Activated T-cell treated with anti-CD3 and anti-CD28 coated beads for 1 hour (primary cell): ENCODE results near the gene SGCD.

ENCODE experiments used
- DNase-seq: peaks from one replicate; pipeline ENCODE4 v3.0.0-alpha.2; 2020; ENCODE audit warnings: low read depth

The SGCD gene

DNA sequence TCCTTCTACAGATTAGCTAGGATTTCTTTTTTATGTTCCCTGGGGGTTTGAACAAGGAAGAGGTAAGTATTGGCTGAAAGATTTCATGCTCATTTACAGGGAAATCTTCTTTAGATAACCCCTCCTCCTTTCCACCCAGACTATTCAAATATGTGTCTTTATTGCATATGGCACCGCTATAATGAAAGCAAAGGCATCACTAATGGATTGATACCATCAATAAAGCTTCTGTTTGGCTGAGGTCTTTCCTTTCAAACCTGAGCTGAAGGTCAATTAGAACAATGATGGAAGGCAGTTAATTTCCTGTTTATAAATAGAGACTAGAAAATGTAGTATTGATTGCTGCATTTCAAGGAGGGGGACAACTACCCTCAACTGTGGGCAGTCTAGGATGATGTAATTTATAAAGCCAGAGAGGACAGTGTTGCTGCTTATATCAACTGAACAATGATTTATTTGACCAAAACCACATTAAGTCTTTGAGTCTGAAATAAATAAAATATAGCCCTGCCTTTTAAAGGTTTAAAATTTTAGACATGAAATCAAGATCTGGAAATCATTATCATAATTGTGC is 132.9 kb downstream of the SGCD start:
- no peak for DNase-seq

GRCh38 chr5:156460471-156460870 is 133.5 kb downstream of the SGCD start:
- DNase-seq, result no peak

DNA sequence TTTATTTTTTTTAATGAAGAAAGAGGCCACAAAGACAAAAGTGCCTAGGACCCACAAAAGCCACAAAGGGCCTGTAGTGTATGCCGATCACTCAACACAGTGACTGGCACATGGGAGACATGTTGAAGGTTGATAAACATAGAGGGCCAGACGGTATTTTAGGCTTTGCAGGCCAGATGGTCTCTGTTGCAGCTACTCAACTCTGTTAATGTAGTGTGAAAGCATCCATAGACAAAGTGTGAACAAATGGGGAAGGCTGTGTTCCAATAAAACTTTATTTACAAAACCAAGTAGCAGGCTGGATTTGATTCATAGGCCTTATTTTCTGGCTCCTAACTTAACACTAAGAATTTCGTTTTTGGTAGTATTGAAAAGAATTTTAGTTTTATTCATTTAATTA is 139.9 kb downstream of the SGCD start:
- no peak for DNase-seq

- no peak for DNase-seq
Measured at GRCh38 chr5:156469636-156470035, 142.7 kb downstream of the SGCD start.

GRCh38 chr5:156471893-156472292 is 144.9 kb downstream of the SGCD start:
- DNase-seq, result no peak

GRCh38 chr5:156473269-156473908 is 146.4 kb downstream of the SGCD start:
- DNase-seq, result no peak

GRCh38 chr5:156474251-156474650 is 147.3 kb downstream of the SGCD start:
- DNase-seq, result no peak

- DNase-seq, result no peak
Measured at GRCh38 chr5:156475182-156476157, 148.5 kb downstream of the SGCD start.

DNA sequence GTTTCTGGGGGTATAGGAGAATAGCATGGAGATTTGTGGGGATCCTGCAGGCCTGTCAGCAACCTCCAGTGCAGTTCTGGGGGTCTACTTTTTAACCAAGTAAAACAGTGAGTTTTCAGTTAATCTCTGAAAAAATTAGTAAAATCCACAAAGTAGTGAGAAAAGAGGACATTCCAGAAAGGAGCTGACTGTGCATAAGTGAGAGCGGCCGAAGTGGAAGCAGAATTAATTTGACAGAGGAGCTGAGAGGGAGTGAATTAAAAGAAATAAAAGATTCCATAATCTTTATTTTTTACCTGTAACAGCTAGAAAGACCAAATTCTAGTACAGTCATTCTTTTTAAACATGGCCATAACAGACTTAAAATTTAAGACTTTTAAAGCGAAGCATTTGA is 149.2 kb downstream of the SGCD start:
- DNase-seq, result no peak

DNA sequence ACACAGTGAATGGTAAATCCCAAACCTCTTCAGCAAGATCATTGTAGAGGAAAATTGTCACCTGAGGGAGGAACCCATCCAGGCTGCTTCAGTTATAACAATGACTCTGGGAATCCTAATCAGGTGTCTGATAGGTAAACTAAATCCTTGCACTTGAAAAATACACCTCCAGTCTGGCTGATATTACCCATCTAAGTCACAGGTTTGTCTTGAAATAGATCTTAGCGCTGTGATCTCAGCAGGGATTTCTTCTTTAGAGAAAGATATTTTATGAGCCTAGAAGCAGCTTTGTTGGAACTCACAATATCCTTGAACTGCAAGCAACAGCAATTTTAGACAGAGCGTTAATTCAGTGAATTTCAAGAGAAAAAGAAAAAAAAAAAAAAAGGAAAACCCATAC is 149.7 kb downstream of the SGCD start:
- DNase-seq, result no peak

DNA sequence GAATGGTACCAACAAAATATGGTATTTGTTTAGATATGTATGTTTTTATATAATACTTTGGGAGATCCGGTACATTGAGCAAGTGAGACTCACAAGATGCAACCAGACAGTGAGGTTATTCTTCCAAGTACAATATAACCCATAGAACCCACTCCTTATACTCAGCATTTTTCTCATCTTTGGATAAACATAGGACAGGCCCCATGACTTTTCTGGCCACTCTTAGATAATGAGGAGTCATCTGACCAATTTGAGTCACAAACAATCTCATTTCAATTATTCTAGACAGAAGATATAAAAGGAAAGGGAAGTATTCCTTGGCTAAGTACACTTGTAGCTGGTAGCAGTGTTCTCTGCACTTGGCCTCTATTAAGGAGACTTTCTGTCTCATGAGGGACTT is 150.2 kb downstream of the SGCD start:
- no peak for DNase-seq

DNA sequence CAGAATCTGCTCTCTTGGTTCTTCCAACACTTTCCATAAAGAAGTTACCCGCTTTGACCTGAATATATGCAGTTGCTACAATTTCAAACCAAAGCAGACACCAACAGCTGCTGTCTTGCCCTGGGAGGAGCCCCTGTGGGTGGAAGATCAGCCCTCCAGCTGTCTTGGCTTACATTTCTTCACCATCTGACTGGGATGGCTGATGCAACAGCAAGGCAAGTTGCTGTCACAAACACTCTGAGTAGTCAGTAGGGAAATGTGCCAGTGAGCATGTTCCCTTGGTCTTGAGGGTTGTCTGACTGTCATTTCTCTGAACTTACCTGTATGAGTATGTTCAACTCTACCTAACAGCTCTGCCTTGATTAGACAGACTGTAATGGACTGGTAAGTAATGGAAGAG is 152.9 kb downstream of the SGCD start:
- DNase-seq, result no peak

GRCh38 chr5:156481741-156482140 is 154.8 kb downstream of the SGCD start:
- DNase-seq, result no peak

DNA sequence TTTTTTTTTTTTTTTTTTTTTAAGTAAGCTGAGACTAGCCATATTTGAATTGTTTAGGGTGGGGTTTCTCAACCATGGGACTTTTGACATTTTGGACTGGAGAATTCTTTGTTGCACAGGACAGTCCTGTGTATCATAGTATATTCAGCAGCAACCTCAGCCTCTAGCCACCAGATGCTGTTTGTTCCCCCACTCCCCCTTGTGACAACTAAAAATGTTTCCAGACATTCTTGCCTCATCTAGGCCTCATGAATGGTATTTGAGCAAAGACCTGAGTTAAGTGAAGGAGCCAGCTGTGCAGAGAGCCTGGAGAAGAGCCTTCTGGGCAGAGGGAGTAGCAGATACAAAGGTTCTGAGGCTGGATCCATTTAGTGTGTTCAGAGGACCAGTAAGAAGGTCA is 155.9 kb downstream of the SGCD start:
- DNase-seq, result no peak

- DNase-seq, result no peak
Measured at GRCh38 chr5:156486394-156487238, 159.7 kb downstream of the SGCD start.

- DNase-seq, result no peak
Measured at GRCh38 chr5:156491766-156492165, 164.8 kb downstream of the SGCD start.

GRCh38 chr5:156496291-156496690 is 169.3 kb downstream of the SGCD start:
- no peak for DNase-seq

GRCh38 chr5:156497804-156498208 is 170.8 kb downstream of the SGCD start:
- no peak for DNase-seq

DNA sequence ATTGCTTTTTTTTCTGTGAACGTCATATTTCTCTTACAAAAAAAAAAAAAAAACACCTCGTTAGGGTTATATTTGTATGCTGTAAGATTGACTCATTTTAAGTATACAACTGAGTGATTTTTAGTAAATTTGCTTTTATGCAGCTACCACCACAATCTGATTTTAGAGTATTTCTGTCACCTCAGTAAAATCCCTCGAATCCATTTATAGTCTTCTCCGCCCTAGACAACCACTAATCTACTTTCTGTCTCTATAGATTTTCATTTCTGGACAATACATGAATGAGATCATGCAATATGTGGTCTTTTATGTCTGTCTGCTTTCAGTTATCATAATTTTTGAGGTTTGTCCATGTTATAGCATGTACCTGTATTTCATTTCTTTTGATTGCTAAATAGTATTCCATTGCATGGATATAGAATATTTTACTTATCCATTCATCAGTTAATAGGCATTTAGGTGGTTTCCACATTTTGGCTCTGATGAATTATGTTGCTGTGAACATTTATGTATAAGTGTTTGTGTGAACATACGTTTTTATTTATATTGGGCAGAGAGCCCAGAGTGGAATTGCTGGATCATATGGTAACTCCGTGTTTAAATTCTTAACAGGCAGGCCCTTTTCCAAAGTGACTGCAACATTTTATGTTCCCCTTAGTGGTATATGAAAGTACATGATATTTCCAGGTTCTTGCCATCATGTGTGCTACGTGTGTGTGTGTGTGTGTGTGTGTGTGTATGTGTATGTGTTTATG is 171.4 kb downstream of the SGCD start:
- no peak for DNase-seq

- DNase-seq, result no peak
Measured at GRCh38 chr5:156500755-156501154, 173.8 kb downstream of the SGCD start.

DNA sequence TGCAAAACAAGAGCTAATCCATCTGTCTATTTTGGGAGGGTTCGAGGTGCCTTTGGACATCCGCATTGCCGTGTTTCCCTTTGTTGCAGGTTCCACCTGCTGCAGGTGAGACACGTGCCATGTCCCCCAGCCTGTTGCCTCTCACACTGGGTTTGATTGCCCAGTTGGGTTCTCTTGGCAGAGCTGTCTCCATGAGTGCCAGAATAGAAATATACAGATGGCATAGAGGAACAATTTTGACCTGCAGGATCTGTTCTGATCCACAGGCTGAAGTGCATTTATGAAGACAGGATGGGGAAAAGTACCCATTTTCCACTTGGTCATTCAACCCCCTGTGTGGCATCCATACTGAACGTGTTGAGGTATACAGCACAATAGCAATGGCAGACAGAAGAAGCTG is 178.1 kb downstream of the SGCD start:
- DNase-seq, result no peak
